Measurements from ENCODE around the gene POSTN.

The POSTN gene

DNA sequence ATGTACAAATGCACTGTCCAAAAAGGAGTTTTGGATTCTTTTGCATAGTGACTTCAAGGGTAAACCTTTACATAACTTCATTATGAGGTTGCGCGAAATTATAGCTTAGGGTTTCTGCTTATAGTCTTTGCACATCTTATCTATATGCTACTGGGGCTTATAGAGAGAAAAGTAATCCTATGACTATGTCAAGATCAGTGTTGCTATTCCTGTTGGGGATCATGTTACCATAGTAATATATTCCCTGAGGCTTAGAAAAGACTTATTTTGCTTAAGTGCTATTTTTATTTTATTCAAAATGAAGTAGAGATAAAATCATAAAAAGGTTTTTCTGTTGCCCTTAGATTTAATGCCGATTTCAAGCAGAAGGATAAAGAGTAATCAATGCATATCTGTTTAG is 14.7 kb upstream of the POSTN start:
- Histone ChIP-seq H3K79me2 (ENCODE audit: insufficient read depth, low read length) (no peaks in the 10 kb centered on the region), H3K27me3 (ENCODE audit: insufficient read depth, low read length, poor library complexity, severe bottlenecking) (no peaks in the 10 kb centered on the region), H3K9ac (ENCODE audit: low read depth, low read length, poor library complexity, severe bottlenecking) (no peak overlapping the region), H3K4me3 (ENCODE audit: low read length, poor library complexity, severe bottlenecking) (no peak overlapping the region), H3K4me2 (ENCODE audit: low read depth, low read length, poor library complexity, severe bottlenecking) (no peak overlapping the region), H3K4me1 (ENCODE audit: insufficient read depth, low read length, poor library complexity, severe bottlenecking) (no peaks in the 10 kb centered on the region), H3F3A (ENCODE audit: low read depth) (no peaks in the 10 kb centered on the region), H3K36me3 (ENCODE audit: insufficient read depth, low read length) (no peaks in the 10 kb centered on the region), H4K20me1 (ENCODE audit: insufficient read depth, low read length, poor library complexity, severe bottlenecking) (no peaks in the 10 kb centered on the region), H3K9me2 (replicated peaks; ENCODE audit: low read depth, low read length) (no peaks in the 10 kb centered on the region), H2AFZ (ENCODE audit: low read length) (no peak overlapping the region), H3K9me3 (ENCODE audit: insufficient read depth, low read depth, low read length) (no peaks in the 10 kb centered on the region)
- TF ChIP-seq EZH2phosphoT487 (IDR thresholded peaks at IDR 0.05; ENCODE audit: borderline replicate concordance): no peak
- TF ChIP-seq, protein P1, sequence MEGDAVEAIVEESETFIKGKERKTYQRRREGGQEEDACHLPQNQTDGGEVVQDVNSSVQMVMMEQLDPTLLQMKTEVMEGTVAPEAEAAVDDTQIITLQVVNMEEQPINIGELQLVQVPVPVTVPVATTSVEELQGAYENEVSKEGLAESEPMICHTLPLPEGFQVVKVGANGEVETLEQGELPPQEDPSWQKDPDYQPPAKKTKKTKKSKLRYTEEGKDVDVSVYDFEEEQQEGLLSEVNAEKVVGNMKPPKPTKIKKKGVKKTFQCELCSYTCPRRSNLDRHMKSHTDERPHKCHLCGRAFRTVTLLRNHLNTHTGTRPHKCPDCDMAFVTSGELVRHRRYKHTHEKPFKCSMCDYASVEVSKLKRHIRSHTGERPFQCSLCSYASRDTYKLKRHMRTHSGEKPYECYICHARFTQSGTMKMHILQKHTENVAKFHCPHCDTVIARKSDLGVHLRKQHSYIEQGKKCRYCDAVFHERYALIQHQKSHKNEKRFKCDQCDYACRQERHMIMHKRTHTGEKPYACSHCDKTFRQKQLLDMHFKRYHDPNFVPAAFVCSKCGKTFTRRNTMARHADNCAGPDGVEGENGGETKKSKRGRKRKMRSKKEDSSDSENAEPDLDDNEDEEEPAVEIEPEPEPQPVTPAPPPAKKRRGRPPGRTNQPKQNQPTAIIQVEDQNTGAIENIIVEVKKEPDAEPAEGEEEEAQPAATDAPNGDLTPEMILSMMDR (conservative IDR thresholded peaks at IDR 0.05; ENCODE audit: low read length): no peak

DNA sequence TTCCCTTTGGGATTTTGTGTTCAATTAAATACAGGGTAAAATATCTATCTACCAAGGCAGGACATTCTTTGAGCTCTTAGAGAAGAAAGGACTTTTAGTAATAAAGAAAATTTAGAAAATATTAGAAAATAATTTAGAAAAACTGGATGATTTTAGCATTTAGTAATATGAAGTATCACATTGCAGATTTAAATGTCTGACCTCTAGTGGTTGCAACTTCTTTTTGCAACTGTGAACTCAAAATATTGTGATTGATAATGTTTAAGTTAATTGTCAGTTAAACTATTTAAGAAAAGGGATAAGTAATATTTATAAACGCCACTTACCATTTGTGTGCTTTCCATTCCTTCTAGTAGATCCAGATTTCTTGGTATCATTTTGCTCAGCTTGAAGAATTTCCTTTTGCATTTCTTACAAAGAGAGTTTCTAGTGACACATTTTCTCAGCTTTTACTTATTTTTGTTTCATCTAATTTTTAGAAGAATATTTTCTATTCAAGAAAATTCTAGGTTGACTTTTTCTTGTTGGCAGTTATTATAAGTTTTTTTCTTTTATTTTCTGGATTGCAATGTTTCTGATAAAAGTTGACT is 10.3 kb upstream of the POSTN start:
- H3K9me3 ChIP-seq (ENCODE audit: insufficient read depth, low read depth, low read length): no peaks in the 10 kb centered on the region

GRCh38 chr13:37602733-37603381 is 4.3 kb upstream of the POSTN start:
- Histone ChIP-seq H4K20me1 (ENCODE audit: insufficient read depth, low read length, poor library complexity, severe bottlenecking) (no peaks in the 10 kb centered on the region), H3K9me2 (replicated peaks; ENCODE audit: low read depth, low read length) (no peaks in the 10 kb centered on the region), H3F3A (ENCODE audit: low read depth) (no peaks in the 10 kb centered on the region), H3K9ac (ENCODE audit: low read depth, low read length, poor library complexity, severe bottlenecking) (no peak overlapping the region), H3K27me3 (ENCODE audit: insufficient read depth, low read length, poor library complexity, severe bottlenecking) (no peaks in the 10 kb centered on the region), H3K4me1 (ENCODE audit: insufficient read depth, low read length, poor library complexity, severe bottlenecking) (no peaks in the 10 kb centered on the region), H2AFZ (ENCODE audit: low read length) (no peak overlapping the region), H3K4me3 (ENCODE audit: low read length, poor library complexity, severe bottlenecking) (no peak overlapping the region), H3K79me2 (ENCODE audit: insufficient read depth, low read length) (no peaks in the 10 kb centered on the region), H3K4me2 (ENCODE audit: low read depth, low read length, poor library complexity, severe bottlenecking) (no peak overlapping the region), H3K36me3 (ENCODE audit: insufficient read depth, low read length) (no peaks in the 10 kb centered on the region), H3K9me3 (ENCODE audit: insufficient read depth, low read depth, low read length) (no peaks in the 10 kb centered on the region)
- TF ChIP-seq EZH2phosphoT487 (IDR thresholded peaks at IDR 0.05; ENCODE audit: borderline replicate concordance): no peak
- TF ChIP-seq, protein P1 (conservative IDR thresholded peaks at IDR 0.05; ENCODE audit: low read length): peak; percentile 56

More for the DNA sequence above, 10.3 kb upstream of the POSTN start:
- Histone ChIP-seq H3F3A (ENCODE audit: low read depth) (no peaks in the 10 kb centered on the region), H2AFZ (ENCODE audit: low read length) (no peak overlapping the region), H3K36me3 (ENCODE audit: insufficient read depth, low read length) (no peaks in the 10 kb centered on the region), H4K20me1 (ENCODE audit: insufficient read depth, low read length, poor library complexity, severe bottlenecking) (no peaks in the 10 kb centered on the region), H3K4me2 (ENCODE audit: low read depth, low read length, poor library complexity, severe bottlenecking) (no peak overlapping the region), H3K4me3 (ENCODE audit: low read length, poor library complexity, severe bottlenecking) (no peak overlapping the region), H3K79me2 (ENCODE audit: insufficient read depth, low read length) (no peaks in the 10 kb centered on the region), H3K27me3 (ENCODE audit: insufficient read depth, low read length, poor library complexity, severe bottlenecking) (no peaks in the 10 kb centered on the region), H3K4me1 (ENCODE audit: insufficient read depth, low read length, poor library complexity, severe bottlenecking) (no peaks in the 10 kb centered on the region), H3K9ac (ENCODE audit: low read depth, low read length, poor library complexity, severe bottlenecking) (no peak overlapping the region), H3K9me2 (replicated peaks; ENCODE audit: low read depth, low read length) (no peaks in the 10 kb centered on the region)
- TF ChIP-seq, protein P1 (conservative IDR thresholded peaks at IDR 0.05; ENCODE audit: low read length): peak; percentile 49
- TF ChIP-seq EZH2phosphoT487 (IDR thresholded peaks at IDR 0.05; ENCODE audit: borderline replicate concordance): no peak
